ENCODE results near the gene GPR137.

The GPR137 gene

GRCh38 chr11:64249563-64250414 is 35.9 kb upstream of the GPR137 start:
- no peak for DNase-seq

- no peak for DNase-seq
Observed at GRCh38 chr11:64250415-64251015, 35.1 kb upstream of the GPR137 start.

GRCh38 chr11:64251016-64251752 is 34.5 kb upstream of the GPR137 start, which contains the start of gene PLCB3:
TSS of gene PLCB3 (plus strand) at chr11:64251530. CDS start at chr11:64251650, 120 bp downstream.
- peak in 1 of 2 experiments; percentile 59 for DNase-seq

GRCh38 chr11:64251753-64252002 is 34.0 kb upstream of the GPR137 start:
- no peak for DNase-seq

GRCh38 chr11:64252003-64252872 is 33.4 kb upstream of the GPR137 start:
- no peak for DNase-seq

GRCh38 chr11:64253043-64253442 is 32.6 kb upstream of the GPR137 start:
- DNase-seq: no peak

- DNase-seq: no peak
Observed at GRCh38 chr11:64253481-64253880, 32.2 kb upstream of the GPR137 start.

- DNase-seq: no peak
Observed at GRCh38 chr11:64254326-64254725, 31.3 kb upstream of the GPR137 start.

- DNase-seq: no peak
Observed at GRCh38 chr11:64255135-64256128, 30.2 kb upstream of the GPR137 start.

- no peak for DNase-seq
Observed at GRCh38 chr11:64256300-64256699, 29.3 kb upstream of the GPR137 start.

GRCh38 chr11:64258356-64258755 is 27.3 kb upstream of the GPR137 start:
- DNase-seq: no peak

GRCh38 chr11:64258946-64259532 is 26.6 kb upstream of the GPR137 start:
- DNase-seq: no peak

- DNase-seq: no peak
Observed at GRCh38 chr11:64259533-64260067, 26.0 kb upstream of the GPR137 start.

- DNase-seq: no peak
Observed at GRCh38 chr11:64260147-64260708, 25.4 kb upstream of the GPR137 start.

- no peak for DNase-seq
Observed at GRCh38 chr11:64261556-64262080, 24.0 kb upstream of the GPR137 start.

- no peak for DNase-seq
Observed at GRCh38 chr11:64262271-64263002, 23.2 kb upstream of the GPR137 start.

GRCh38 chr11:64263021-64263946 is 22.4 kb upstream of the GPR137 start:
- no peak for DNase-seq

- DNase-seq: no peak
Observed at GRCh38 chr11:64263947-64264317, 21.7 kb upstream of the GPR137 start.

All from NCI-H524 (cell line).